Lung (tissue), 12 donors: ENCODE results near the gene NFIA. TPM values are rescaled to one million over a fixed set of nuclear protein-coding genes. Genes with fewer than 3 reads are reported as not detected.
"Not testable (repeated sequence)": the region's sequence is repeated elsewhere in the genome, so short reads cannot be mapped to it uniquely, and the experiment has no call there.

ENCODE experiments used
- ATAC-seq: fragments of 200-7000 bp; cut with Tn5 transposase; one replicate; pipeline ENCODE4 v1.9.1; 2020; ENCODE audit warnings: moderate number of reproducible peaks; ENCODE audit not compliant: insufficient read depth, low FRiP score
- DNase-seq, 3 donors: peaks; one replicate each; pipeline ENCODE4 v3.0.0-alpha.2; 2013 to 2017
- H3K27ac ChIP-seq, 2 donors: one replicate each; pipeline ENCODE4 v1.5.1; 2013; ENCODE audit warnings: mild to moderate bottlenecking in 2 of 2, moderate library complexity in 2 of 2, control low read depth in 1 of 2, inconsistent platforms in 1 of 2, low read depth in 1 of 2, low read length in 1 of 2
- H3K27me3 ChIP-seq, 3 donors: one replicate each; pipeline ENCODE4 v1.5.1; 2013; ENCODE audit warnings: low read length in 2 of 3; ENCODE audit not compliant: control insufficient read depth in 3 of 3, insufficient read depth in 3 of 3
- H3K36me3 ChIP-seq, 4 donors: one replicate each; pipeline ENCODE4 v1.5.1; 2013; ENCODE audit warnings: low read length in 4 of 4, mild to moderate bottlenecking in 1 of 4, moderate library complexity in 1 of 4; ENCODE audit not compliant: control insufficient read depth in 4 of 4, insufficient read depth in 4 of 4
- H3K4me1 ChIP-seq, 5 donors: one replicate each; pipeline ENCODE4 v1.5.1; 2013; ENCODE audit warnings: low read length in 5 of 5, mild to moderate bottlenecking in 2 of 5, moderate library complexity in 1 of 5; ENCODE audit not compliant: control insufficient read depth in 5 of 5, insufficient read depth in 5 of 5
- H3K4me3 ChIP-seq: one replicate; pipeline ENCODE4 v1.5.1; 2013; ENCODE audit warnings: mild to moderate bottlenecking, control low read depth, moderate library complexity
- H3K9ac ChIP-seq, 2 donors: one replicate each; pipeline ENCODE4 v1.5.1; 2013; ENCODE audit warnings: low read length in 2 of 2, control low read depth in 1 of 2; ENCODE audit not compliant: insufficient read depth in 1 of 2
- H3K9me3 ChIP-seq, 4 donors: one replicate each; pipeline ENCODE4 v1.5.1; 2013; ENCODE audit warnings: low read length in 3 of 4, mild to moderate bottlenecking in 1 of 4, moderate library complexity in 1 of 4; ENCODE audit not compliant: control insufficient read depth in 4 of 4, insufficient read depth in 3 of 4
- WGBS, 2 donors: extraction: QIAGEN DNeasy Blood & Tissue Kit; methylation state at CpG; one replicate each; pipeline ENCODE4 v1.1.7; 2013; 5-methylcytosine and 5-hydroxymethylcytosine counted together
- polyA plus RNA-seq, 2 donors: library from polyadenylated mRNA; stranded (reverse); fragments of 200-250 nt; gene quantifications; one replicate each; pipeline ENCODE4 v1.2.1, GENCODE V29; 2013
- total RNA-seq, 2 donors: library from RNA; depleted of rRNA in 1 of 2; stranded (reverse); fragments of >200 nt in 1 of 2; gene quantifications; one replicate each; pipeline ENCODE4 v1.2.1, GENCODE V29; 2014 to 2021
- TF ChIP-seq, protein P1 (sequence below): IDR thresholded peaks from 2 replicates; pipeline ENCODE4 v1.5.1; 2012; ENCODE audit warnings: mild to moderate bottlenecking; ENCODE audit errors: control extremely low read depth, extremely low read depth
- donor health status: control.
- donor health status: control.
- donor health status: Bipolar disorder and iron deficiency.
- donor health status: healthy.
- donor health status: DM: yes; HTN: yes; CAD: no.

Gene NFIA
- total and polyA plus RNA-seq, 4 donors, result 3.0 to 63.4 (median 34.2) TPM

GRCh38 chr1:61462628-61463027, 380.3 kb downstream of the NFIA start:
- 95 to 97% methylated on average over 1 of the region's 1 CpG for WGBS, 2 donors
- TF ChIP-seq, protein P1, sequence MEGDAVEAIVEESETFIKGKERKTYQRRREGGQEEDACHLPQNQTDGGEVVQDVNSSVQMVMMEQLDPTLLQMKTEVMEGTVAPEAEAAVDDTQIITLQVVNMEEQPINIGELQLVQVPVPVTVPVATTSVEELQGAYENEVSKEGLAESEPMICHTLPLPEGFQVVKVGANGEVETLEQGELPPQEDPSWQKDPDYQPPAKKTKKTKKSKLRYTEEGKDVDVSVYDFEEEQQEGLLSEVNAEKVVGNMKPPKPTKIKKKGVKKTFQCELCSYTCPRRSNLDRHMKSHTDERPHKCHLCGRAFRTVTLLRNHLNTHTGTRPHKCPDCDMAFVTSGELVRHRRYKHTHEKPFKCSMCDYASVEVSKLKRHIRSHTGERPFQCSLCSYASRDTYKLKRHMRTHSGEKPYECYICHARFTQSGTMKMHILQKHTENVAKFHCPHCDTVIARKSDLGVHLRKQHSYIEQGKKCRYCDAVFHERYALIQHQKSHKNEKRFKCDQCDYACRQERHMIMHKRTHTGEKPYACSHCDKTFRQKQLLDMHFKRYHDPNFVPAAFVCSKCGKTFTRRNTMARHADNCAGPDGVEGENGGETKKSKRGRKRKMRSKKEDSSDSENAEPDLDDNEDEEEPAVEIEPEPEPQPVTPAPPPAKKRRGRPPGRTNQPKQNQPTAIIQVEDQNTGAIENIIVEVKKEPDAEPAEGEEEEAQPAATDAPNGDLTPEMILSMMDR, result no peak

GRCh38 chr1:61463220-61463619, 380.9 kb downstream of the NFIA start:
- TF ChIP-seq, protein P1, result no peak
- peaks cover 0 to 5% (median 0%) of the 10 kb centered on the region in 4 donors for H3K36me3 ChIP-seq
- DNase-seq (no peak), ATAC-seq (no peak)
- no peaks in the 10 kb centered on the region for H3K9me3 ChIP-seq
- H3K4me1 ChIP-seq, result no peaks in the 10 kb centered on the region
- H3K27ac ChIP-seq, result no peak overlapping the region
- H3K4me3 ChIP-seq, result no peak overlapping the region
- no peaks in the 10 kb centered on the region for H3K27me3 ChIP-seq
- no peak overlapping the region for H3K9ac ChIP-seq
- 70 to 77% methylated on average over 4 of the region's 4 CpGs for WGBS, 2 donors

More at GRCh38 chr1:61462628-61463027, 380.3 kb downstream of the NFIA start:
- ATAC-seq (no peak), DNase-seq (no peak)
- H3K9me3 ChIP-seq, result no peaks in the 10 kb centered on the region
- no peaks in the 10 kb centered on the region for H3K4me1 ChIP-seq
- no peak overlapping the region for H3K4me3 ChIP-seq
- no peaks in the 10 kb centered on the region for H3K27me3 ChIP-seq
- no peak overlapping the region for H3K27ac ChIP-seq
- H3K9ac ChIP-seq, result no peak overlapping the region
- H3K36me3 ChIP-seq, result peaks cover 0 to 5% (median 0%) of the 10 kb centered on the region in 4 donors

GRCh38 chr1:61467836-61468235, 385.5 kb downstream of the NFIA start:
- WGBS, 2 donors, result 95 to 98% methylated on average over 5 of the region's 5 CpGs
- not testable (repeated sequence) for H3K4me1 ChIP-seq, ATAC-seq, H3K27me3 ChIP-seq, H3K9me3 ChIP-seq, H3K4me3 ChIP-seq, H3K27ac ChIP-seq, H3K36me3 ChIP-seq, H3K9ac ChIP-seq, DNase-seq

DNA sequence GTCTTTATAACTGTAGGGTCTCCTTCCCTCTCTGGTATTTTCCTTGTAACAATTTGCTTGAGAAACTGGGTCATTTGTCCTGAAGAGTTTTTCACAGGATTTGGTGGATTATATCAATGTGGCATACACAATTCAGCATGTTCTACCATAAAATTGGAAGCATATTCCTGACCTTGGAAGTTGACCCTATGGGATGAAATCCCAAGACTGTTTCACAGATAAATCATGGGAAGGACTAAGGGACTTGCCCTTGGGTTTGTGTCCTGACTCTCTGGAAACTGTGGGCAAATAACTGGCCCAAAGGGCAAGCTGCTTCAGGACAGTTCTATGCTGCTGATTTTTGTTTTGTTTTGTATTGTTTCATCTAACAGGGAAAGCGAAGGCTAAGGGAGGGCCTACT, 387.0 kb downstream of the NFIA start:
- Histone ChIP-seq H3K36me3 (no peaks in the 10 kb centered on the region), H3K4me3 (no peak overlapping the region), H3K4me1 (no peaks in the 10 kb centered on the region), H3K9me3 (no peaks in the 10 kb centered on the region), H3K27me3 (no peaks in the 10 kb centered on the region), H3K27ac (no peak overlapping the region), H3K9ac (no peak overlapping the region)
- DNase-seq, result no peak
- 91 to 97% methylated on average over 1 of the region's 1 CpG for WGBS, 2 donors
- TF ChIP-seq, protein P1, result no peak
- ATAC-seq, result no peak
